Measurements from ENCODE around the gene TARBP1.
A peak's percentile ranks its signal among the peaks of the same experiment; 100 is the strongest.

The TARBP1 gene

DNA sequence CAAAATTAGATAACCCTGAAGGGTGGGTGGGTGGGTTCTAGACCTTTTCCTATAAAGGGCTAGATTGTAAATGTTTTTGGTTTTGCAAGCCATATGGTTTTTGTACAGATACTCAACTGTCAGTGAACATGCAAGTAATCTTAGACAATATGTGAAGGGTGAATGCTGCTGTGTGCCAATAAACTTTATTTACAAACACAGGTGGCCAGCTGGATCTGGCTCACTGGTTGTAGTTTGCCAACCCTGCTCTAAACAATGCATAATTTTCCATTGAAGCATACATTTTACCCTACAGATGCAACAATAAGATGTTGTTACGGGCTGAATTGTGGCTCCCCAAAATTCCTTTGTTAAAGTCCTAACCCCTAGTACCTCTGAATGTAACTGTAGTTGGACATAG lies 18.6 kb upstream of the TARBP1 start:
- no peak overlapping the region for H3K27ac Mint-ChIP-seq
- no peak for DNase-seq
- no peak overlapping the region for H3K4me3 Mint-ChIP-seq
- peaks cover 4% of the 10 kb centered on the region for H3K9me3 Mint-ChIP-seq
- peaks cover 64% of the 10 kb centered on the region for H3K4me1 Mint-ChIP-seq (ENCODE audit: low read depth)
- no peaks in the 10 kb centered on the region for H3K36me3 Mint-ChIP-seq (ENCODE audit: low read depth)
- no peaks in the 10 kb centered on the region for H3K27me3 Mint-ChIP-seq

DNA sequence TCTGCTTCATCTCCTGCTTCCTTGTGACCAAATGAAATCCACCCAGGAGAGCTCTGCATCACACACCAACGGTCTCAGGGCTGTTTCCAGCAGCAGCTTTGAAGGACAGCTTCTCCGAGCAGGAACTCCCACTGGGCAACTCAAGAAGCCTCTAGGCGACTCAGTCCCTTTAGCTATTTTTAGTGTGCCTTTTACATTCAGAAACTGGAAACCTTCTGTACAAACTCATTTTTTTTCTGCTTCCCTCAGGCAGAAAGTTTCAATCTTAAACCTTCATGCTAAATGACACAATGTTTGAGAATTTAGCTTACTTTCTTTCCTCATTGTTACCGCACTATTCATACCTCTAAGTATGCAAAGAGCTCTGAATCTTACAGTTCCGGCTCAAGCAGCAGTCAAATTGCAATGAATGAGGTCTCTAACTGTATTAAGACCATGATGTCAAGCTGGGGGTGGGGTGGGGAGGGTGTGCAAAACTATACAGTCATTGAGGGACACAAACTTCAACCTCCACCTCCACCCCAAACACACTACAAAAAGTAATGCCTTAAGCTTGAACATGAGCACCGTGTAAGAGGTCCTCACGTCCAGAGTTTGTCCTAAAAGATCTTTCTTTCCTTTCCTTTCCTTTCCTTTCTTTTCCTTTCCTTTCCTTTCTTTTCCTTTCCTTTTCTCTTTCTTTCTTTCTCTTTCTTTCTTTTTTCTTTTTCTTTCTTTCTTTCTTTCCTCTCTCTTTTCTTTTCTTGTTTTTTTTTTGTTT lies 16.4 kb upstream of the TARBP1 start:
- Mint-ChIP-seq H3K27ac (peak overlapping the region; percentile 85), H3K36me3 (ENCODE audit: low read depth) (no peaks in the 10 kb centered on the region), H3K4me3 (peak overlapping the region; percentile 21), H3K9me3 (no peaks in the 10 kb centered on the region), H3K27me3 (no peaks in the 10 kb centered on the region), H3K4me1 (ENCODE audit: low read depth) (peaks cover 59% of the 10 kb centered on the region)
- DNase-seq, result no peak

DNA sequence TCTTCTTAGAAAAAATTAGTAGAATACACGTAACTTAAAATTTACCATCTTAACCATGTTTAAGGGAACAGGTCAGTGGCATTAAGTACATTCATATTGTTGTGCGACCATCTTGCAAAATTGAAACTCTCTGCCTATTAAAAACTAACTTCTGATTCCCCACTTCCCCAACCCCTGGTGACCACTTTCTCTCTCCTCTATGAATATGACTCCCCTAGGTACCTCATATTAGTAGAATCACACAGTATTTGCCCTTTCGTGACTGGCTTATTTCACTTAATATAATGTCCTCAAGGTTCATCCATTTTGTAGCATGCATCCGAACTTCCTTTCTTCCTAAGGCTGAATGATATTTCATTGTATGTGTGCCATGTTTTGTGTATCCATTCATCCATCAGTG lies 15.1 kb upstream of the TARBP1 start:
- H3K4me1 Mint-ChIP-seq (ENCODE audit: low read depth), result peaks cover 53% of the 10 kb centered on the region
- H3K36me3 Mint-ChIP-seq (ENCODE audit: low read depth), result no peaks in the 10 kb centered on the region
- H3K9me3 Mint-ChIP-seq, result no peaks in the 10 kb centered on the region
- H3K27me3 Mint-ChIP-seq, result no peaks in the 10 kb centered on the region
- DNase-seq, result no peak
- no peak overlapping the region for H3K27ac Mint-ChIP-seq
- H3K4me3 Mint-ChIP-seq, result no peak overlapping the region

DNA sequence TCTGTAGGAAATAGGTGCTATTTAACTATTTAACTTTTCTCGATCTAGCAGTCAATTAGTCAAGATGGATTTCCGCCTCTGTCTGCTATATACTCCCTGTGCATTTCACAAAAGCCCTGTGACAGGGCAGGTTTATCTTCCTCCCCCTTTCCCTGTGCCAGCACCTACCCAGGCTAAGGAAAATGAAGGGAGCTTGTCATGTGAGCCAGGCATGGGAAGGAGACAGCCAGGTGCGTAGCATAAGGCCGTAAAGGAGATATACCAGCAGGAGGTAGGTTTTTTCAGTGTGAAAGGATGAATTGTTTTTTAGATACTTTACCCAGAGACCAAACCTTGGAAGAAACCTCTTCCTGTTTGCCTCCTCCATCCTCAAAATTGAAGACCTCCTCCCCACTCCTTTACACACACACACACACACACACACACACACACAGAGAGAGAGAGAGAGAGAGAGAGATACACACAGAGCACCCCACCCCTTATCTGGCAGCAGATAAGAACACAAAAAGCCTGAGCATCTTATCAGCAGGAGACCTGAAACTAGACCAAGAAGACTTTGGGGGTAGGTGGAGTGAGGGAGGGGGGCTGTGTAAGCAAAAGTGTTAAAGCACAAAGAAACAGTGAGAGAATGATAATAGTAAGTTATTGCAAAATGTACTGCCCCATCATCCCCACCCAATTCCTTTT lies 12.0 kb upstream of the TARBP1 start:
- Mint-ChIP-seq H3K4me3 (no peak overlapping the region), H3K9me3 (no peaks in the 10 kb centered on the region), H3K27ac (no peak overlapping the region), H3K4me1 (ENCODE audit: low read depth) (peaks cover 66% of the 10 kb centered on the region), H3K27me3 (no peaks in the 10 kb centered on the region), H3K36me3 (ENCODE audit: low read depth) (no peaks in the 10 kb centered on the region)
- DNase-seq, result no peak

DNA sequence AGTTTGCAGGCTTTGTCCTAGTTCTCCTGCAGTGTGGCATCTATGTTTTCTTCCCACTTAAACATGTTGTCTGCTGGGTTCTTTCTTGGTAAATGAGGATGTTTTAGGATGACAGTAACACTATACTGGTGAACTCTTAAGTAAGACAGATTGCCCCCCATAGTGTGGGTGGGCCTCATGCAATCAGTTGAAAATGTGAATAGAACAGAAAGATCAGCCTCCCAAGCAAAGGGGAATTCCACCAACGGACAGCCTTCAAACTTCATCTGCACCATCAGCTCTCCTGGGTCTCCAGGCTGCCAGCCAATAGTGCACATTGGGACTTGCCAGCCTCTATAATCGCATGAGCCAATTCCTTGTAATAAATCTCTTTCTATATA lies 10.7 kb upstream of the TARBP1 start:
- Mint-ChIP-seq H3K36me3 (ENCODE audit: low read depth) (no peaks in the 10 kb centered on the region), H3K9me3 (no peaks in the 10 kb centered on the region), H3K4me3 (no peak overlapping the region), H3K27me3 (no peaks in the 10 kb centered on the region), H3K4me1 (ENCODE audit: low read depth) (peaks cover 56% of the 10 kb centered on the region), H3K27ac (no peak overlapping the region)
- DNase-seq, result no peak

DNA sequence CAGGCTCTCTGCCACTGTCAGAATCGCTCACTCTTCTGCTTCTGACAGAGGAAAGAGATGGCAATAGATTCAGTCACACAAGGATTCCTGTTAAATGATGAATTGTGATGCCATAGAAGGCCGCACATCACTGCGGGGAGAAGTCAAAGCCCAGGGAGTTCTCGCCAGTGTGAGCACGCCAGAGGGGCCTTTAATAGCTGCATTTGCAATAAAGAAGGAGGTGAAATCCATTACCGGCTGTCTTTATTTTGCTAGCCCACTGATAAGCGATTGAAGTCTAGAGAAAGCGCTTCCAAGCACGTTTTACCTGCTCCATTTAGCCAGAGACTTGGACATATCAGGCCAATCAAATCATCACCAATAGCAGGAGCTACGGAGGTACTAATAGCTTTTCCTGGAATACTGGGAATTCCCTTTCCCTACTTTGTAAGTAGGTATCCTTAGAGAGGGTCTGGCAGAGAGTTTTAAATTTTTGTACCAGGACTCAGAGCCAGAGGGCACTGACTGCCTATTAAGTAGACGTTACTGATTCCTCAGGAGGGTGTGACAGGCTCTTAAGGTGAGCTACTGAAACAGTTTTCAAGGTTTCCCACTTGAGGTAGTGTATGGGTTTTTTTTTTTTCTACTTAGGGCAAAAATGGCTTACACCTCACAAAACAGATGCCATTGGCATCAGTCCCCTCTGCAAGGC lies 10.2 kb upstream of the TARBP1 start:
- H3K4me1 Mint-ChIP-seq (ENCODE audit: low read depth), result peaks cover 51% of the 10 kb centered on the region
- DNase-seq, result no peak
- no peaks in the 10 kb centered on the region for H3K36me3 Mint-ChIP-seq (ENCODE audit: low read depth)
- no peak overlapping the region for H3K4me3 Mint-ChIP-seq
- H3K27me3 Mint-ChIP-seq, result no peaks in the 10 kb centered on the region
- H3K27ac Mint-ChIP-seq, result peak overlapping the region; percentile 96
- no peaks in the 10 kb centered on the region for H3K9me3 Mint-ChIP-seq

DNA sequence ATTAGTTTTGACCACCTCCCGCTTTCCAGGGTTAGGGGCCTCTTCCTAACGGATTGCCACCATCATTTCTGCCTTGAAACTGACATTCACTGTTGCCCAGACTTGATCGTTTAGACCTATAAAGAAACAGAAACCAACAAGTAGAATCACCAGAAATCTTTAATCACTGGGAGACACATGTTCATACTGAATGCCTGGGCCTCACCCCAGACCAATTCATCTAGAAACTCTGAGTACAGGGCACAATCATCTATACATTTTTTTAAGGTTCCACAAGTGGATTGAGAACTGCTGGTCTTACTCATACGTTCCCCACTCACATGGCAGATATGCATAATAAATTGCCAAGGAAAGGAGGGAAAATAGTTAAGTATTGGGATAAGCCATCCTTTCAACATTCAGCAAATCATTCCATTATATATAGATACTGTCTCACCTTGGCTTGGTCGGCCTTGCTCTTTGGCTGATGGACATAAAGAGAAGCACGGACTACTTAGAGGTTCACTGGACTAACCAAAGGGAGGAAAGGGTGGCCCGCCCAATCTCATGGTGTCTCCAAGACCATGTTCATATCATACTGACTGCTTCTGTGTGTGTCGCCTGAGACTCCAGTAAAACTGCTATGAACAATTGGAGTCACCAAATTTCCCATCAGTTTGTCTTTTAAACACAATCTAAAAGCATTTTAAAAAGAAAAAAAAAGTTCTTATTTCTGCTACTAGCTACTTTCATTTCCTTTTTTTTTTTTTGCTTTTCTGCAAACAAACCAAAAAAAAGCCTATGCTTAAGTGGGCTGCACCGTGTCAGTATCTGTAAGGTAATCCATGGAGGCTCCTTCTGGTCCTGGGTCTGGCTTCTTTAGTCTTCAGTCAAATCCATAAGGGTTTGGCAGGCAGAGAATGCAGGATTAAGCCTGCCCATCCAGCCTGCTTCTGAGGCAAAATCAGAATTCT lies 9.4 kb upstream of the TARBP1 start:
- peaks cover 45% of the 10 kb centered on the region for H3K4me1 Mint-ChIP-seq (ENCODE audit: low read depth)
- peak overlapping the region; percentile 96 for H3K27ac Mint-ChIP-seq
- peak overlapping the region; percentile 62 for H3K4me3 Mint-ChIP-seq

DNA sequence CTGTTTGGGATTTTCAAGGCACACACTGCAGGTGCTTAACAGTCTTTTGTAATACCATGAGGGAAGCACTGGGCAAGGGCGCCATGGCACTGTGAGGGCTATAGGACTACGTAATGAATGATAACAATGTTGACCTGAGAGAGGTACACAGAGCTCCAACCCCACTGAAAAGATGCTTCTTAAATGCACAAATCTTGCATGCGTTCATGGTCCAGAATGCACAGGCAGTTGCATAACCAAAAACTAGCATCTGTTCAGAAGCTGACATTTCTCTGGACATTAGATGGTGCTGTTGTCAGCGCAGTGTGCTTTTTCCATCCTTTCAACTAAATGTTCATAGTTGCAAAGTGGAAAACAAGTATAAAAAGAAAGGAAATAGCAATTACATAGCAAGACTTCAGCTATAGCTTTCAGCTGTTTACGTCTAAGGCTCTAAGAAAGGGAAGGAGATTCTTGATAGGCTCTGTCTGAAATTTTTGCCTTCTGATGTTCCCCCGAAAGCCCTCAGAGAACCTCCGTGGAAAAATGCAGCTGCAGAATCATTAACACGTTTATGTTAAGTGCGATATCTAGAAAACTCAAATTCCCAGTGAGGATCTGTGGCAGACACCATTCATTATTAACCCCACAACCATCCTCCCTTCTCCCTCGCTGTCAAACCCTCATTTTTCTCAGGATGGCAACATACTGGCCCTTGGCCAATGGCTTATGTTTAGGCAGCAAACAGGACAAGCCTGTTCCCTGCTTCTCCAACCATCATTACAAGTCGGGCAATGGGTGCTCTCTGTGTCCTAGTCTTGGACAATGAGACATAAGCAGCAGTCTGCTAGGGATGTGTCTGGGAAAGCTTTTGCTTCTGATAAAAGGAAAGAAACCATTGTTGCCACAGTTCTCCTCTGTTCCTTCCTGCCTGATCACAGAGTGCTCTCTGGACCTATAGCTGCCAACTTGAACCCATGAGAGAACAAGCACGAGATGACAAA lies 8.2 kb upstream of the TARBP1 start:
- Mint-ChIP-seq H3K9me3 (no peaks in the 10 kb centered on the region), H3K27ac (peak overlapping the region; percentile 96), H3K27me3 (peaks cover 13% of the 10 kb centered on the region), H3K36me3 (ENCODE audit: low read depth) (no peaks in the 10 kb centered on the region), H3K4me3 (peak overlapping the region; percentile 62), H3K4me1 (ENCODE audit: low read depth) (peaks cover 44% of the 10 kb centered on the region)
- no peak for DNase-seq

More for the DNA sequence above, 9.4 kb upstream of the TARBP1 start:
- Mint-ChIP-seq H3K9me3 (no peaks in the 10 kb centered on the region), H3K27me3 (peaks cover 3% of the 10 kb centered on the region), H3K36me3 (ENCODE audit: low read depth) (no peaks in the 10 kb centered on the region)
- no peak for DNase-seq

DNA sequence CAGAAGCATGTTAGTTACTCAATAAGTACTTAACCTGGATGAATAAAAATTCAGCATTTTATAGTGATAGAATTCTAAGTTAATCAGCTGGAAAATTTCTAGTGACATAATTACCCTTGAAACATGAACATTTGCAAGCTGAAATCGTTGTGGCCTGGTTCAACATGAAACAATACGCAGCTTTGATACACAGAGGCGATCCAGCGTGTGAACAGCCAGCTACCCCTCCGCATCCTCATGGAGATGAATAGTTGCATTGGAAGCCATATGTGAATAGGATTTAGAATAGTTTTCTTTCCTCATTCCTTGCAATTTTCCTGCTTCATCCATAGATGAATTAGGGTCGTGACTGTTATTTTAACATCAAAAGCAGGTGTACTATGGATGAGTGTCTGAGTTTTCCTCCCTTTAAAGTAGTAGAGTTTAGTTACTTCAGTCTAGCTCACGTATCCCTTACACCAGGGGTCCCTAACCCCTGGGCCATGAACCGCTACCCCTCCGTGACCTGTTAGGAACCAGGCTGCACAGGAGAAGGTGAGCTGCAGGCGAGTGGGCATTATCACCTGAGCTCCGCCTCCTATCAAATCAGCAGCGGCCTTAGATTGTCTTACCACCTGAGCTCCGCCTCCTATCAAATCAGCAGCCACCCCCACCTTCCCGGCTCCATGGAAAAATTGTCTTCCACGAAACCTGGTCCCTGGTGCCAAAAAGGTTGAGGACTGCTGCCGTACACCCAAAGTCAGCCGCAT lies 6.2 kb upstream of the TARBP1 start:
- peaks cover 16% of the 10 kb centered on the region for H3K27me3 Mint-ChIP-seq
- peaks cover 43% of the 10 kb centered on the region for H3K4me1 Mint-ChIP-seq (ENCODE audit: low read depth)
- no peaks in the 10 kb centered on the region for H3K36me3 Mint-ChIP-seq (ENCODE audit: low read depth)

DNA sequence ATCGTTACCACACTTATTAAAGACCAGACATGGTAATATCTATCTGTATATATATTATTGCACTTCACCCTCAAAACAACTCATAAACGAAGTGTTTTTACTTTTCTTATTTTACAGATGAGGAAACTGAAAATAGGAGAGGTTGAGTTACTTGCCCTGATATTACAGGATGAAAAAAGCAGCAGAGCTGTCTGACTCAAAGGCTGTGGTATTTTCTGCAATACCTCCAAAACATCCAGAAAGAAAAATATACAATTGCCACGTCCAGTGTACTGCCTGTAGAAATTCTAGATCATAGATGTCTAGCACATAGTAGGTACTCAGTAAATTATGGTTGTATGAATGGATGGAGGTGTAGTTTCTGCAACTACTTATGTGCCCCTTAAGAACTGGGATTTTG lies 5.2 kb upstream of the TARBP1 start:
- Mint-ChIP-seq H3K9me3 (no peaks in the 10 kb centered on the region), H3K36me3 (ENCODE audit: low read depth) (no peaks in the 10 kb centered on the region), H3K4me3 (no peak overlapping the region), H3K27ac (no peak overlapping the region), H3K27me3 (peaks cover 16% of the 10 kb centered on the region), H3K4me1 (ENCODE audit: low read depth) (peaks cover 47% of the 10 kb centered on the region)
- no peak for DNase-seq

More for the DNA sequence above, 6.2 kb upstream of the TARBP1 start:
- Mint-ChIP-seq H3K27ac (no peak overlapping the region), H3K9me3 (no peaks in the 10 kb centered on the region), H3K4me3 (no peak overlapping the region)
- no peak for DNase-seq

DNA sequence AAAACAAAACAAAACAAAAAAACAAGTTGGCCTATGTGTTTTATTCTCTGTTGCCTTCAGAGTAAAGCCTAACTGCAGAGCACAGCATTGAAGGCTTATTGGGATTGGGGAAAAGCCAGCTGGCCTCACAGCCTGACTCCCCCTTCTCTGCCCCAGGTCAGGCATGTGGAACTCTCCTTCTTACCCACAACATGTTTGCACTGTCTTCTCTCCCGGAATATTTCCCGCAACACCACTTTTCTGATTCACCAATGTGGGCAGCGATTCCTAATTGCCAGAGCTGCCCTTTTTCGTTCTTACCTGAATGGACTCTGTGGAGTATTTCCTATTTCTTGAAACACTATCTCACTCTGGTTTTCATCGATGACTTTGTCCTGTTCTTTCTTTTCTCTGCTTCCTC lies 2.8 kb upstream of the TARBP1 start:
- peaks cover 16% of the 10 kb centered on the region for H3K27me3 Mint-ChIP-seq
- peaks cover 9% of the 10 kb centered on the region for H3K36me3 Mint-ChIP-seq (ENCODE audit: low read depth)
- DNase-seq, result no peak
- H3K9me3 Mint-ChIP-seq, result no peaks in the 10 kb centered on the region
- H3K4me1 Mint-ChIP-seq (ENCODE audit: low read depth), result peaks cover 35% of the 10 kb centered on the region
- H3K27ac Mint-ChIP-seq, result no peak overlapping the region
- no peak overlapping the region for H3K4me3 Mint-ChIP-seq

DNA sequence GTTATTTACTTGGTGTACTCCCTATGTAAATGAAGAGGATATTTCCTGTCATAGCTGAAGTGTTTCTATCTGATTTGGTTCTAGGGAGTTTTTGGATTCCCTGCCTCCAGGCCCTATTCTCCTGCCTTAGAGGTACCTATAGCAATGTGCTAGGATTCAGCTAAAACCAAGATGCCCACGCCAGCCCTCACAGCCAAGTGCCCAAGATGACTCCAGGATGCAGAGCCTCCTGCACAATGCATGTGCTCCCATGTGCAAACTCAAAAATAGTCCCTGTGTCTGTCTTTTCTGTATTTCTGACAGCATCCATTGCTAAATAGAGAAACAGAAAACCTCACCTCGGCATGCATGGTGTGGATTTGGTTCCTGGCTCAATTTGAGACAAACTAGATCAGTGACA lies 887 bp upstream of the TARBP1 start:
- H3K36me3 Mint-ChIP-seq (ENCODE audit: low read depth), result peaks cover 15% of the 10 kb centered on the region
- peaks cover 16% of the 10 kb centered on the region for H3K27me3 Mint-ChIP-seq
- no peak for DNase-seq
- no peaks in the 10 kb centered on the region for H3K9me3 Mint-ChIP-seq
- H3K4me3 Mint-ChIP-seq, result peak overlapping the region; percentile 75
- no peak overlapping the region for H3K27ac Mint-ChIP-seq
- H3K4me1 Mint-ChIP-seq (ENCODE audit: low read depth), result peaks cover 52% of the 10 kb centered on the region

DNA sequence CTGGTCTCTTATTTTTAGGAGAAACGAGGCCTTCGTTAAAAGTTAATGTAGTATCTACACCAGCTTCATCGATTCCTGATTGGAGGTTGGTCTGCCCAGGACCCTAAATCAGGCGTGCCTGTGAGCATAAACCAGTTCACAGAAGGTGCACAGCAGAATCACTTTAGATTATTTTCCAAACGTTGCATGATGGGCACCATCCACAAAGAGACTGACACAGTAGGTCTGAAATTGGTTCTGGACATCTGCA lies 256 bp upstream of the TARBP1 start:
- H3K27ac Mint-ChIP-seq, result peak overlapping the region; percentile 78
- H3K9me3 Mint-ChIP-seq, result no peaks in the 10 kb centered on the region
- H3K36me3 Mint-ChIP-seq (ENCODE audit: low read depth), result peaks cover 18% of the 10 kb centered on the region
- peaks cover 58% of the 10 kb centered on the region for H3K4me1 Mint-ChIP-seq (ENCODE audit: low read depth)
- no peak for DNase-seq
- H3K27me3 Mint-ChIP-seq, result peaks cover 16% of the 10 kb centered on the region
- H3K4me3 Mint-ChIP-seq, result peak overlapping the region; percentile 75

Data from activated T-cell treated with anti-CD3 and anti-CD28 coated beads, Interleukin-2, amount 50 U/mL, for 24 hours (primary cell).